Hematopoietic multipotent progenitor cell treated with erythropoietin and hydrocortisone succinate and interleukin-3 and kit ligand, for 8 days (in vitro differentiated cells): ENCODE data around the gene GNAT1.

ENCODE experiments used
- DNase-seq: peaks from one replicate; pipeline ENCODE4 v3.0.0-alpha.2; 2015

Gene GNAT1

GRCh38 chr3:50182533-50183099 lies 8.8 kb upstream of the GNAT1 start:
- no peak for DNase-seq

DNA sequence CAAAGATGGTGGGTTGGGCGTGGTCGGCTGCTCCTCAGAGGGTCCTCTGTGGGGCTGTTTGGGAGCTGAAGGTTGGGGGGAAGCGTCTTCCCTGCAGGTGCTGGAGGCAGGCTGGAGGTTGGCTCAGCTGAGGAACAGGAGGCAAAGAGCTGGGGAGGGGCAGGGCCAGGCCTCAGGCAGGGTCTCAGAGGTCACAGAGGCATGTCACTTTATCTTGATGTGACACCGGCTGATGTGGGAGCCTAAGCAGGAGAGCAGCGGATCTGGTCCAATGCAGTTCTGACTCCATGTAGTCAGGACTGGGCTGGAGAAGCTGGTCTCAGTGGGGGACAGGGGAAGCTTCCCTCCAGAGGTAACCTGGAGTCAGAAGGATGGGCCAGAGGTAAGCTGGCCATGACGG lies 7.7 kb upstream of the GNAT1 start:
- no peak for DNase-seq

GRCh38 chr3:50184242-50184978 lies 7.0 kb upstream of the GNAT1 start:
- DNase-seq: no peak

DNA sequence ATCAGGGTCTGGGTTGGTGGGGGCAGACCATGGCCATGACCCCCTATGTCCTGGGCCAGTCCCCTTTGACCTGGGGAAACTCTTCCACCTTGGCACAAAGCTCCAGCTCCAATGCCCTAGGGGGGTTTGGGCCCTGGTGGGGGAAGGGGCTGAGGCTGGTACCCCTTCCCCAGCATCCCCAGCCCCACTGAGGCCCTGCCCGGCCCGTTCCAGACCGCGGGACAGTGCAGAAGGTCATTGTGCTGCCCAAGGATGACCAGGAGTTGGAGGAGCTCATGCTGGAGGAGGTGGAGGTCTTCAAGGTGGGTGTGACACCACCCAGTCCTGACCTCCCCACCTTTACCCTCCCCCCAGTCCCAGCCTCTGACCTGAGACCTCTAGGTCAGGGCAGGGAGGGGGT lies 6.2 kb upstream of the GNAT1 start:
- DNase-seq: no peak

- DNase-seq: no peak
These were observed 5.3 kb upstream of the GNAT1 start for GRCh38 chr3:50186096-50186495.

GRCh38 chr3:50187750-50188149 lies 3.7 kb upstream of the GNAT1 start:
- no peak for DNase-seq

DNA sequence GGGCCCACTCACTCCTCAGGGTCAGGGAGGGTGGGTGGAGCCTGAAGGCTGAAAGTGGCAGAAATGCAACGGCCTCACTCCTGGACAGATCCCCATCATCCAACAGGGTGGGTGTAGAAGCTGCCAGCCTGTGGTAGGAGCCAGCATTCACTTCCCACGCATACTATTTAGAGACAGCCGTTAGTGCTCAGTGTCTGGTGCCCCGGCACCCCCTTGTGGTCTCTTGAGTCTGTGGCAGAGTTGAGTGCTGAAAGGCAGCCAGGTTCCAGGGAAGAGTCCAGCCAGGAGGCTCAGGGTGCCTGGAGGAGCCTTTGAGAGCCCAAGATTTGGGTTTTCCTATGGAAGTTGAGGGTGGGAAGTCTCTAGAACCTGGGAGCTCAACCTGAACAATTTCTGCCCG lies 2.1 kb upstream of the GNAT1 start:
- DNase-seq: peak; percentile 82

GRCh38 chr3:50189989-50190388 lies 1.4 kb upstream of the GNAT1 start:
- DNase-seq: no peak

DNA sequence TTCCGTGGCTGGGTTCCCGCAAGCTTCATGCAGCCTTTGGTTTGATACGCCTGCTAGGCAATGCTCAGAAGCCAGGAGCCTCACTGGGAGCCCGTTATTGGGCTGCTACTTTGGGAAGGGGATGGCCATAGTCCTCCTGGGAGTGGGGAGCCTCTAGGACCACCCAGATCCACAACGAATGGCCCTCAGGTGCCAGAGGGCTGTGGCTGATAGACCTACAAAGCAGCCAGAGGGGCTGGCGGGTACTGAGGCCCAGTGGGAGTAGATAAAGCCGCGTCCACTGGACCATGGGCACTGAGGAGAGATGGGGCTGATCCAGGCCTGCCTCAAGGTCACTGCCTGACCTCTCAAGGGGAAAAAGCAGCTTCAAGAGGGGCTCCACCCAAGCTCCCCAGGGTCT lies 714 bp downstream of the GNAT1 start:
- DNase-seq: no peak

GRCh38 chr3:50192689-50193141 lies 1.3 kb downstream of the GNAT1 start:
- DNase-seq: peak; percentile 70

- no peak for DNase-seq
These were observed 1.9 kb downstream of the GNAT1 start for GRCh38 chr3:50193286-50193685.

DNA sequence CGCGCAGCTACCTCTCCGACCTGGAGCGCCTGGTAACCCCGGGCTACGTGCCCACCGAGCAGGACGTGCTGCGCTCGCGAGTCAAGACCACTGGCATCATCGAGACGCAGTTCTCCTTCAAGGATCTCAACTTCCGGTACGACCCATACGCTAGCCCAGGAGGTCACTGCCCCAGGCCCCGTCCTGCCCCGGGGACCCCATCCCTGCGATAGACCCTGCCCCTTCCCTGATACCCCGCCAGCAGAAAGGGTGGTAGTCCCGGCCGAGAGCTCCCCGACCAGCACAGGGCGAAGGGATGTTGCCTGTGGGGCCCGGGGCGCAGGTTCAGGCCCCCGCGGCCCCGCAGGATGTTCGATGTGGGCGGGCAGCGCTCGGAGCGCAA lies 2.3 kb downstream of the GNAT1 start:
- DNase-seq: no peak

DNA sequence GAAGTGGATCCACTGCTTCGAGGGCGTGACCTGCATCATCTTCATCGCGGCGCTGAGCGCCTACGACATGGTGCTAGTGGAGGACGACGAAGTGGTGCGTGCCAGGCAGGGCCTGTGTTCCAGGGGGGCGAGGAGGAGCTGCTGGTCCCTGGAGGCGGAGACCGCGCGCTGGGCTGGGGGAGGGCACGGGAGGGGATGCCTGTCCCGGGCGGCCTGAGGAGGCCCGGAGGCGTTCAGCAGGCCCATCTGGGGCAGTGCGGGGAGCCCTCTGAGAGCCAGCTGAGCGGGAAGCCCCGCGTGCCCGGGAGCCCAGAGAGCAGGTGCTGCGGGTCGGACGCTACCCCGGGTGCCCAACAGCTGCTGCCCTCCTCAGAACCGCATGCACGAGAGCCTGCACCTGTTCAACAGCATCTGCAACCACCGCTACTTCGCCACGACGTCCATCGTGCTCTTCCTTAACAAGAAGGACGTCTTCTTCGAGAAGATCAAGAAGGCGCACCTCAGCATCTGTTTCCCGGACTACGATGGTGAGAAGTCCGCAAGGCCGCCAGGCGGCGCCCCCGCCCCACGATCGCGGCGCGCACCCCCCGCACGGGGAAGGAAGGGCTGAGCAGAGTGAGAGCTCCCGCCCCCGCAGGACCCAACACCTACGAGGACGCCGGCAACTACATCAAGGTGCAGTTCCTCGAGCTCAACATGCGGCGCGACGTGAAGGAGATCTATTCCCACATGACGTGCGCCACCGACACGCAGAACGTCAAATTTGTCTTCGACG lies 2.9 kb downstream of the GNAT1 start:
- DNase-seq: peak; percentile 62

- peak; percentile 11 for DNase-seq
These were observed 3.6 kb downstream of the GNAT1 start for GRCh38 chr3:50194903-50195500.

DNA sequence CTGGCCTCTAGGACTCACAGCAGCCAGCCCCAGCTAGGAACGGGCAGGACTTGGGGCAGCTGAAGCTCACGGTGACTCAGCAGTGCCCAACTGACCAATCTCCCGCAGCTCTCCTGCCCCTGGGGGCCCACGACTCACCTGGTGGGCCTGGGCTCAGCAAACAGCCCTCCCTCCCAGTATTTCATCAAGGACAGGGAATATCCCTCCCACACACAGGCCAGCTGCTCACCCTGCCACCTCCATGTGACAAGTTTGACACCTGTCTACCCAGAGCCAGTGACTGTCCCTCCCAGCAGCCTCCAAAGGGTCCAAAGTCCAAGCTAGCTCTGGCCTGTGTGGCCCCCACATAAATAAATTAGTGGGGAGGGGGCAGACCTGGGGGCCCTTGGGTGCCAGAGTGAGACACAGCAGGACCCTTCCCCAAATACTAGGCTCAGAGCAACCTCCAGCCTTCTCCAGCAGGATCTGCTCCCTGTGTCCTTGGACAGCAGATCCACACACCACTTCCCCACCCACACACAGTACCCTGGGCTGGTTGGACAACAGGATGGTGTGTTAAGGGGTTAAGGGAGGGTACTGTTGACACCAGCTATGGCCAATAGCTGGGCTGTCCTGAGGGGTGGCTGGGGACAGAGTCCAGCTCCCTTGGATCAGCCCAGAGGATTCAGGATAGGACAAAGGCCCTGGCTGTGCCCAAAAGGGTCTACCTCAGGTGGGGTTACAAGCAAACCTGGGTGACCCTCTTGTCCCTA lies 4.3 kb downstream of the GNAT1 start:
- no peak for DNase-seq

DNA sequence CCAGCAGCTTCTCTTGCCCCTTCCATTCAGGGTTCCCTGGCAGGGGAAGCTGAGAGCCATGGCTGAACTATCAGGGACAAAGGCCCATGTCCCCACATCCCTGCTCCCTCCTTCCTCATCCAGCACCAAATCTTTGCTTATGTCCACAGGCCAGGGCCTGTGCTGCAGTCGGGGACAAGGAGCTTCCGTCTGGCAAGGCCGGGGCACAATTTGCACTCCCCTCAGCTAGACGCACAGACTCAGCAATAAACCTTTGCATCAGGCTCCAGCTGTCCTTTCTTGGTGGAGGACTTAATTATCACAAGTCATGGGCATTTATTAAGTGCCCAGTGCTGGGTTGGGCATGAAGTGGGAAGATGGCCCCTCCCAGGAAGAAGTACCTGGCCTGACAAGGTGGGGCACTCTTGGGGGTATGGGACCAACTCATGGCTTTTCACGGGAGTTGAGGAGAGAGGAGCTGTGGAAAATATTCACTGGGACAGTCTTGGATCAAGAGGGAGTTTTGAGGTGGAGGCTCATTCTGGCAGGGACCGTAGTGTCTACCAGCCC lies 4.9 kb downstream of the GNAT1 start:
- DNase-seq: no peak

- no peak for DNase-seq
These were observed 10.3 kb downstream of the GNAT1 start for GRCh38 chr3:50201573-50202315.

- no peak for DNase-seq
These were observed 11.1 kb downstream of the GNAT1 start for GRCh38 chr3:50202353-50203112.

DNA sequence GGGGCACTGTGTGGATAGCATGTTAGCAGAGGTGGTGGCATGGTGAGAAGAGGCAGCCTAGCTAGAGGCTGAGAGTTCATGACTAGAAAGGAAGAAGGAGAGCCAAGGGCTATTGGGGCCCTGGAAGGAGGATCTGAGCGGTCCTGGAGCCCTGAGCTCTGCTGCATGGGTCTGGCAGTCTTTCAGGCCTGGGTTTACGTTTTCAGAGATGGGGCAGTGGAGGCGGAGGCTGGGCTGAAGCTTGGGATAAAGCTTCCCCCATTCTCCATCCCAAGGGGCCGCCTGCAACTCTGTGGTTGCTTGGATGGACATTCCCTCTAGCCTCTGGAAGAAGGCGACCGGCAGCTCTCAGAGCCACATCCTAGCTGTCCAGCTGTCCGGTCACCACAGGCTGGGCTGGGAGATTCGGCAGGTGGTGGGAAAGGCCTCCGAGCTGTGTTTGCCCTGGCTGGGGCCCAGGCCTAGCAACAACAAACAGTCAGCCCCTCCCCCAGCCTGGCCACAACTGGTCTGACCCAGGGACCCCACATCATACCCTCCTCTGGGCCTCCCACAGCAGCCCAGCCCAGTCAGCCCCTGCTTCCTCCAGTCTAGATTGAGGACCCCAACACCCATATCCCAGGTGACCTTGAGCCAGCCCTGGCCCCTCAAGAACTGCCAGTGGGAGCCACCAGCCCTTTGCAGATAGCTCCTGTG lies 11.9 kb downstream of the GNAT1 start:
- DNase-seq: no peak
